Pancreas (tissue), 10 donors: ENCODE results near the gene GLYR1. TPM values are rescaled to one million over a fixed set of nuclear protein-coding genes. Genes with fewer than 3 reads are reported as not detected.
A peak's percentile ranks its signal among the peaks of the same experiment; 100 is the strongest.

Source experiments
- ATAC-seq, 4 donors: fragments of 200-7000 bp; cut with Tn5 transposase; one replicate each; pipeline versions ENCODE4 v1.8.0 to v1.9.1; 2020; ENCODE audit warnings: mild to moderate bottlenecking in 4 of 4, moderate library complexity in 4 of 4
- DNase-seq, 6 donors: peaks; one replicate each; pipeline ENCODE4 v3.0.0-alpha.2; 2020
- FAIRE-seq: peaks from 2 replicates; lab custom pipeline; 2012; peaks lifted over from hg19 to GRCh38; lab: Jason Lieb, UNC
- H3K27ac ChIP-seq, 4 donors: fragments of 200-600 bp; sonication (generic); 1 replicate in 3 of 4; 2 replicates in 1 of 4; pipeline versions ENCODE4 v1.5.0 to v1.8.0; 2020
- H3K27me3 ChIP-seq, 4 donors: fragments of 200-600 bp; one replicate each; pipeline ENCODE4 v1.8.0; 2021
- H3K36me3 ChIP-seq, 3 donors: fragments of 200-600 bp; sonication (generic) in 1 of 3; one replicate each; pipeline versions ENCODE4 v1.5.0 to v1.8.0; 2020 to 2021
- H3K4me1 ChIP-seq, 3 donors: fragments of 200-600 bp; one replicate each; pipeline ENCODE4 v1.8.0; 2021
- H3K4me3 ChIP-seq, 4 donors: fragments of 200-600 bp; sonication (generic) in 2 of 4; one replicate each; pipeline versions ENCODE4 v1.5.0 to v1.8.0; 2020 to 2021
- H3K9me3 ChIP-seq, 4 donors: fragments of 200-600 bp; one replicate each; pipeline ENCODE4 v1.8.0; 2021
- CTCF ChIP-seq, 4 donors: fragments of 200-600 bp; sonication (generic) in 3 of 4; IDR thresholded peaks; one replicate each; pipeline versions ENCODE4 v1.5.0 to v1.8.0; 2021; ENCODE audit warnings: antibody characterized with exemption in 4 of 4
- WGBS, 2 donors: extraction: QIAGEN DNeasy Blood & Tissue Kit; methylation state at CpG; one replicate each; pipeline ENCODE4 v1.1.7; 2013; 5-methylcytosine and 5-hydroxymethylcytosine counted together
- intact Hi-C, 3 donors: fragments of 100-400 bp; cut with DNase I; formaldehyde crosslinking; loops; one replicate each; pipeline versions ENCODE4 v1.11.1 to v1.14.2; 2022
- polyA plus RNA-seq, 2 donors: library from polyadenylated mRNA; stranded (reverse); fragments of 200-250 nt; gene quantifications; one replicate each; pipeline ENCODE4 v1.2.3, GENCODE V29; 2013
- total RNA-seq, 6 donors: library from RNA; stranded (reverse); fragmentation: NEBNext Ultra II Directional in 4 of 6; extraction: Animal tissue kit (Norgen Biotek cat#: 25700) in 4 of 6; gene quantifications; one replicate each; pipeline versions ENCODE4 v1.2.1 to v1.2.4, GENCODE V29; 2021 to 2023
- donor health status: healthy with polysubstance abuse.
- donor health status: DM: no; HTN: no; CAD: no; lungs with moderate emphysema.
- donor health status: DM: no; HTN: no; CAD: no.
- donor health status: control.
- donor health status: control.
- donor health status: Bipolar disorder and iron deficiency.
- donor health status: DM: yes; HTN: yes; CAD: no.
- donor health status: DM: no; HTN: no; CAD: no.
- donor health status: DM: no; HTN: no; CAD: no.
- donor health status: DM: yes; HTN: yes; CAD: no.

The GLYR1 gene
- total and polyA plus RNA-seq, 8 donors, result 27.2 to 58.6 (median 39.5) TPM

GRCh38 chr16:4852221-4852872, 5.3 kb upstream of the GLYR1 start:
- Histone ChIP-seq H3K4me3 (no peak overlapping the region), H3K4me1 (peaks cover 8 to 29% (median 9%) of the 10 kb centered on the region in 3 donors), H3K9me3 (no peaks in the 10 kb centered on the region), H3K36me3 (peaks cover 0 to 21% (median 0%) of the 10 kb centered on the region in 3 donors), H3K27me3 (no peaks in the 10 kb centered on the region), H3K27ac (no peak overlapping the region)
- intact Hi-C loops, result loop anchor here in 1 of 3 donors (10.0 kb wide), 1 partner anchor 62 kb away; no protein-coding TSS in a partner anchor
- no peak for DNase-seq
- 39 to 49% methylated on average over 1 of the region's 1 CpG for WGBS, 2 donors
- no peak for ATAC-seq
- TF ChIP-seq CTCF (IDR thresholded peaks at IDR 0.05), result no peak
- no peak for FAIRE-seq

DNA sequence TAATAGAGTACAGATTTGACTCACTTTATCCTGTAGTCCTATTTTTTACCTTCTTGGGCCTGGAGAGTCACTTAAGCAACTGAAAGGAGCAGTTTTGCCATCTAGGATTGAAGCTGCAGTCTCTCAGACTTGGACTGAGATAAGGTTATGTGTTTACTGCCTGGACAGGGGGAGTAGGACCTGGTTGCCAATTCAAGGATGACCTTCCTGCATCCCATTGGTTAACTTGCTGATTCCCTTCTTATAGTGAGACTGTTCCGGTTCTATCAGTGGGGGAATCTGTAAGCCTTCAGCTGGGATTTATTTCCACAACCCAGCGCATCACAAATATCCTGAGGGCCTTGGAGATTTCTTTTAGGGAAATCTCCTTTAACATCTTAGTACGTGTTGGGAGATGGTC, 3.1 kb upstream of the GLYR1 start:
- H3K9me3 ChIP-seq, result no peaks in the 10 kb centered on the region
- no peak for TF ChIP-seq CTCF (IDR thresholded peaks at IDR 0.05)
- ATAC-seq, result no peak
- FAIRE-seq, result no peak
- 57 to 61% methylated on average over 3 of the region's 3 CpGs for WGBS, 2 donors
- no peak for DNase-seq
- H3K4me3 ChIP-seq, result peak overlapping the region in 1 of 4 donors; percentile 0
- peaks cover 0 to 14% (median 0%) of the 10 kb centered on the region in 3 donors for H3K36me3 ChIP-seq
- no peak overlapping the region for H3K27ac ChIP-seq
- peaks cover 17 to 41% (median 19%) of the 10 kb centered on the region in 3 donors for H3K4me1 ChIP-seq
- intact Hi-C loops, result loop anchor here in 1 of 3 donors (10.0 kb wide), 1 partner anchor 65 kb away; no protein-coding TSS in a partner anchor
- no peaks in the 10 kb centered on the region for H3K27me3 ChIP-seq

GRCh38 chr16:4847774-4848587, 893 bp upstream of the GLYR1 start:
- peak; percentile 67 to 83 (median 77) for DNase-seq
- Histone ChIP-seq H3K9me3 (no peaks in the 10 kb centered on the region), H3K4me1 (peaks cover 17 to 44% (median 22%) of the 10 kb centered on the region in 3 donors), H3K36me3 (peaks cover 0 to 16% (median 0%) of the 10 kb centered on the region in 3 donors), H3K4me3 (peak overlapping the region; percentile 76 to 98 (median 93)), H3K27me3 (no peaks in the 10 kb centered on the region), H3K27ac (peak overlapping the region; percentile 90 to 97 (median 94))
- TF ChIP-seq CTCF (IDR thresholded peaks at IDR 0.05), result no peak
- 0% methylated on average over 73 to 83 of the region's 83 CpGs for WGBS, 2 donors
- ATAC-seq, result peak; percentile 21 to 43 (median 32)
- intact Hi-C loops, result loop anchor here in 1 of 3 donors (10.0 kb wide), 1 partner anchor 107 kb away; the partner anchor contains the start of gene SEC14L5
- FAIRE-seq, result no peak

GRCh38 chr16:4846503-4846900, 586 bp downstream of the GLYR1 start:
- DNase-seq, result peak in 4 of 6 donors; percentile 31 to 76 (median 51)
- intact Hi-C loops, result loop anchor here in 1 of 3 donors (10.0 kb wide), 1 partner anchor 108 kb away; the partner anchor contains the start of gene SEC14L5

More at GRCh38 chr16:4846503-4846900, 586 bp downstream of the GLYR1 start:
- Histone ChIP-seq H3K4me3 (peak overlapping the region; percentile 76 to 98 (median 93)), H3K27me3 (no peaks in the 10 kb centered on the region), H3K9me3 (no peaks in the 10 kb centered on the region), H3K4me1 (peaks cover 17 to 37% (median 22%) of the 10 kb centered on the region in 3 donors), H3K27ac (peak overlapping the region; percentile 90 to 97 (median 94)), H3K36me3 (peaks cover 4 to 28% (median 5%) of the 10 kb centered on the region in 3 donors)
- no peak for TF ChIP-seq CTCF (IDR thresholded peaks at IDR 0.05)
- ATAC-seq (peak; percentile 29 to 64 (median 46)), FAIRE-seq (no peak)
- WGBS, 2 donors, result 0% methylated on average over 27 of the region's 27 CpGs
